SKM-1 (cell line): ENCODE results near the gene HEATR5B.
"Not testable (repeated sequence)": the region's sequence is repeated elsewhere in the genome, so short reads cannot be mapped to it uniquely, and the experiment has no call there.

Experiments
- DNase-seq: peaks from one replicate; lab custom pipeline; 2025; ENCODE audit not compliant: unreplicated experiment; lab: John Stamatoyannopoulos, UW

Gene HEATR5B

GRCh38 chr2:36949845-36950244, 134.3 kb downstream of the HEATR5B start:
- no peak for DNase-seq

DNA sequence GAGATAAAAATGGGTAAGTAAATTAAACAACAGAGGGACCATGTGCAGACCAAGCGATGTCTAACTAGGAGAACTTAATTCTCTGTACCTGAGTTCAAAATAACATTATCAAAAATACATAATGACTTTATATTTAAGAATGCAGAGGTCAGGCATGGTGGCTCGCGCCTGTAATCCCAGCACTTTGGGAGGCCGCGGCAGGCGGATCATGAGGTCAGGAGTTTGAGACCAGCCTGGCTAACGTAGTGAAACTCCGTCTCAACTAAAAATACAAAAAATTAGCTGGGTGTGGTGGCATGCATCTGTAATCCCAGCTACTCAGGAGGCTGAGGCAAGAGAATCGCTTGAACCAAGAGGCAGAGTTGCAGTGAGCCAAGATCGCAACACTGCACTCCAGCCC, 138.9 kb downstream of the HEATR5B start:
- not testable (repeated sequence) for DNase-seq

DNA sequence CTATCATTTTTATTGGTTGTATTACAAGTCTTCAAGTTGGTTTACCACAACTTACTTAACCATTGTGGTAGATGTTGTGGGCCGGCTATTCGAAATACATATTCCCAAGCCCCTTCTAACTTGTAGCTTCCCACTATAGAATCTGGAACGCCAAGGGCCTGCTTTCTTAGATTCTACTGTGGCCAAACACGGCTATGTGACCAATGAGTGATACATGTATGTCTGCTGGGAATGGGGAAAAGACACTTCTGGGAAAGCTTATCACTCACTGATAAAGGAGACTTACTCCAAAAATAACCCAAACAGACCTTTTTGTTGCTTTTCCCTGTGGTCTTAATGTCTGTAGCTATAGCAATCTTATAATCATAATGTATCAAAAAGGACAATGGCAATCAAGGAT, 142.3 kb downstream of the HEATR5B start:
- no peak for DNase-seq

GRCh38 chr2:36936526-36936925, 147.6 kb downstream of the HEATR5B start:
- not testable (repeated sequence) for DNase-seq

- not testable (repeated sequence) for DNase-seq
Observed at GRCh38 chr2:36931688-36932087, 152.5 kb downstream of the HEATR5B start.
